K562 (cell line): ENCODE data around the gene CPT1B. TPM values are rescaled to one million over a fixed set of nuclear protein-coding genes. Genes with fewer than 3 reads are reported as not detected.
A peak's percentile ranks its signal among the peaks of the same experiment; 100 is the strongest.

Experiments used
- ATAC-seq: fragments of 200-7000 bp; cut with Tn5 transposase; 3 replicates; pipeline ENCODE4 v1.9.1; 2020; ENCODE audit warnings: moderate library complexity
- BruUV-seq: library from RNA; stranded (reverse); fragments of 400-500 nt; replicated peaks from 2 replicates; lab custom pipeline; 2021; lab: Mats Ljungman, UMichigan
- CTCF ChIA-PET: fragments of 300-600 bp; formaldehyde crosslinking; extraction: SDS; loops from one replicate; lab custom pipeline; 2021; ENCODE audit warnings: low intra/inter-chr PET ratio; lab: Yijun Ruan, JAX
- POLR2A ChIA-PET: fragments of 300-600, 350-650 bp; sonication (Branson Sonifier 250); formaldehyde crosslinking; extraction: SDS; loops from one replicate; lab custom pipeline; 2021; ENCODE audit warnings: antibody characterized with exemption, inconsistent platforms; lab: Yijun Ruan, JAX
- DNase-seq, 4 experiments: peaks; one replicate each; pipeline versions ENCODE4 v3.0.0 to v3.0.0-alpha.2; 2011 to 2018; ENCODE audit warnings: low spot score in 3 of 4, mixed read lengths in 3 of 4; ENCODE audit errors: extremely low read depth in 1 of 4
- FAIRE-seq: peaks from 2 replicates; lab custom pipeline; 2011; peaks lifted over from hg19 to GRCh38; lab: Jason Lieb, UNC
- H2AFZ ChIP-seq: 2 replicates; pipeline ENCODE4 v1.6.0; 2011; ENCODE audit warnings: low read depth, low read length, control low read depth, inconsistent platforms
- H3K27ac ChIP-seq: fragments of 200-600 bp; 3 replicates; pipeline ENCODE4 v1.8.0; 2011; ENCODE audit warnings: low read depth, mild to moderate bottlenecking, control low read depth, inconsistent platforms, low read length, moderate library complexity, mixed read lengths; ENCODE audit errors: extremely low read depth
- H3K27me3 ChIP-seq, 2 experiments: fragments of 300-600 bp in 1 of 2; 2 replicates in 1 of 2; 3 replicates in 1 of 2; pipeline versions ENCODE4 v1.6.0 to v1.8.0; 2011; ENCODE audit warnings: inconsistent platforms in 2 of 2, low read length in 2 of 2, mild to moderate bottlenecking in 1 of 2, mixed read lengths in 1 of 2, moderate library complexity in 1 of 2; ENCODE audit not compliant: control insufficient read depth in 2 of 2, insufficient read depth in 2 of 2
- H3K36me3 ChIP-seq: fragments of 300-600 bp; 3 replicates; pipeline ENCODE4 v1.8.0; 2011; ENCODE audit warnings: mild to moderate bottlenecking, low read length, inconsistent platforms; ENCODE audit not compliant: control insufficient read depth, insufficient read depth
- H3K4me1 ChIP-seq, 2 experiments: fragments of 200-600 bp in 1 of 2; replicated peaks in 1 of 2; 2 replicates in 1 of 2; 3 replicates in 1 of 2; pipeline versions ENCODE4 v1.5.1 to v1.8.0; 2011; ENCODE audit warnings: inconsistent platforms in 2 of 2, low read length in 2 of 2, mild to moderate bottlenecking in 1 of 2, mixed read lengths in 1 of 2, moderate library complexity in 1 of 2; ENCODE audit not compliant: control insufficient read depth in 2 of 2, insufficient read depth in 2 of 2
- H3K4me2 ChIP-seq: 2 replicates; pipeline ENCODE4 v1.6.1; 2011; ENCODE audit warnings: low read length, control low read depth, inconsistent platforms, mixed read lengths; ENCODE audit not compliant: insufficient read depth
- H3K4me3 ChIP-seq: fragments of 200-600 bp; sonication (generic), shearing (Covaris generic); 2 replicates; pipeline ENCODE4 v1.5.1; 2016; ENCODE audit warnings: control low read depth, inconsistent platforms
- H3K79me2 ChIP-seq: fragments of 200-600 bp; 3 replicates; pipeline ENCODE4 v1.8.0; 2011; ENCODE audit warnings: low read length, inconsistent platforms; ENCODE audit not compliant: control insufficient read depth, insufficient read depth
- H3K9ac ChIP-seq, 2 experiments: 2 replicates each; pipeline versions ENCODE4 v1.6.0 to v1.6.1; 2011; ENCODE audit warnings: low read depth in 2 of 2, low read length in 2 of 2, control low read depth in 1 of 2, inconsistent platforms in 1 of 2, mild to moderate bottlenecking in 1 of 2, mixed read lengths in 1 of 2; ENCODE audit not compliant: insufficient read depth in 1 of 2
- H3K9me1 ChIP-seq: one replicate; pipeline ENCODE4 v1.6.0; 2011; ENCODE audit warnings: inconsistent platforms, mild to moderate bottlenecking, low read length, moderate library complexity; ENCODE audit not compliant: control insufficient read depth, insufficient read depth
- H3K9me3 ChIP-seq: replicated peaks from 2 replicates; pipeline ENCODE4 v1.5.1; 2011; ENCODE audit warnings: low read depth, low read length, inconsistent platforms; ENCODE audit not compliant: control insufficient read depth, insufficient read depth
- H4K20me1 ChIP-seq: replicated peaks from 2 replicates; pipeline ENCODE4 v1.6.1; 2011; ENCODE audit warnings: low read length, inconsistent platforms, mixed read lengths; ENCODE audit not compliant: control insufficient read depth, insufficient read depth
- FOXJ2 ChIP-seq: fragments of 200-800 bp; sonication (Bioruptor generic); IDR thresholded peaks from 2 replicates; pipeline ENCODE4 v1.6.1; 2016; ENCODE audit warnings: missing genetic modification characterization, missing compliant biosample characterization
- FOXM1 ChIP-seq, 2 experiments: fragments of 450-650 bp in 1 of 2; sonication (generic) in 1 of 2; formaldehyde crosslinking in 1 of 2; IDR thresholded peaks; 2 replicates each; pipeline versions ENCODE4 v1.6.1 to v1.9.0; 2017 to 2022; ENCODE audit warnings: low read depth in 2 of 2, mild to moderate bottlenecking in 2 of 2, missing genetic modification reagents in 1 of 2, moderate library complexity in 1 of 2
- KLF13 ChIP-seq: fragments of 450-650 bp; IDR thresholded peaks from 2 replicates; pipeline ENCODE4 v1.6.1; 2016; ENCODE audit warnings: missing genetic modification characterization, low read depth, mild to moderate bottlenecking, missing compliant biosample characterization, moderate library complexity, borderline replicate concordance
- SRSF9 ChIP-seq: fragments of 200-400 bp; formaldehyde crosslinking; IDR thresholded peaks from 2 replicates; pipeline ENCODE4 v1.6.1; 2017; ENCODE audit warnings: low read depth, low read length, borderline replicate concordance
- ZNF174 ChIP-seq: fragments of 250-450 bp; sonication (Bioruptor Pico); IDR thresholded peaks from 2 replicates; pipeline ENCODE4 v1.4.0; 2020; ENCODE audit warnings: mild to moderate bottlenecking
- WGBS: fragments of 100-300 bp; shearing (Covaris generic); methylation state at CpG from one replicate; pipeline ENCODE4 v1.1.6; 2016; ENCODE audit warnings: low coverage, mixed read lengths; ENCODE audit not compliant: insufficient coverage; ENCODE audit errors: missing lambda C conversion rate; 5-methylcytosine and 5-hydroxymethylcytosine counted together
- in situ Hi-C: fragments of 300-500 bp; cut with MboI; formaldehyde crosslinking; loops from 4 replicates; pipeline ENCODE4 v1.15.0; 2018; ENCODE audit warnings: inconsistent platforms, mixed read lengths
- intact Hi-C: fragments of 100-400 bp; cut with micrococcal nuclease; formaldehyde crosslinking; loops from 2 replicates; pipeline ENCODE4 v1.14.2; 2022
- polyA plus RNA-seq, 8 experiments: library from polyadenylated mRNA; depleted of rRNA in 4 of 8; stranded (reverse) in 5 of 8; unstranded in 3 of 8; fragments of >200 nt; fragmentation: Nextera tagmentation in 2 of 8; fragmentation: Illumina TruSeq in 1 of 8; extraction: Ambion mirVana in 2 of 8; extraction: Trizol in 1 of 8; gene quantifications; 2 replicates each; pipeline versions ENCODE4 v1.2.1 to v1.2.3, GENCODE V29; 2011 to 2014; ENCODE audit warnings: inconsistent platforms in 1 of 8, missing spikeins in 1 of 8
- total RNA-seq, 7 experiments: library from RNA; depleted of rRNA in 6 of 7; stranded (reverse); fragments of >200 nt in 6 of 7; fragmentation: Illumina TruSeq in 2 of 7; extraction: Trizol in 2 of 7; gene quantifications; 2 replicates each; pipeline versions ENCODE4 v1.2.1 to v1.2.3, GENCODE V29; 2011 to 2021; ENCODE audit warnings: low replicate concordance in 1 of 7
- TF ChIP-seq, protein P1 (sequence below): fragments of 250-450 bp; sonication (Bioruptor Pico); IDR thresholded peaks from 2 replicates; pipeline ENCODE4 v1.8.0; 2022; ENCODE audit warnings: moderate library complexity, mild to moderate bottlenecking, inconsistent platforms

Gene CPT1B
- total and polyA plus RNA-seq, 9 of the 15 experiments (the other 6 are each of a cell fraction or from before 2014, with no cell fraction given) = 0.35 to 6.1 (median 2.6) TPM

DNA sequence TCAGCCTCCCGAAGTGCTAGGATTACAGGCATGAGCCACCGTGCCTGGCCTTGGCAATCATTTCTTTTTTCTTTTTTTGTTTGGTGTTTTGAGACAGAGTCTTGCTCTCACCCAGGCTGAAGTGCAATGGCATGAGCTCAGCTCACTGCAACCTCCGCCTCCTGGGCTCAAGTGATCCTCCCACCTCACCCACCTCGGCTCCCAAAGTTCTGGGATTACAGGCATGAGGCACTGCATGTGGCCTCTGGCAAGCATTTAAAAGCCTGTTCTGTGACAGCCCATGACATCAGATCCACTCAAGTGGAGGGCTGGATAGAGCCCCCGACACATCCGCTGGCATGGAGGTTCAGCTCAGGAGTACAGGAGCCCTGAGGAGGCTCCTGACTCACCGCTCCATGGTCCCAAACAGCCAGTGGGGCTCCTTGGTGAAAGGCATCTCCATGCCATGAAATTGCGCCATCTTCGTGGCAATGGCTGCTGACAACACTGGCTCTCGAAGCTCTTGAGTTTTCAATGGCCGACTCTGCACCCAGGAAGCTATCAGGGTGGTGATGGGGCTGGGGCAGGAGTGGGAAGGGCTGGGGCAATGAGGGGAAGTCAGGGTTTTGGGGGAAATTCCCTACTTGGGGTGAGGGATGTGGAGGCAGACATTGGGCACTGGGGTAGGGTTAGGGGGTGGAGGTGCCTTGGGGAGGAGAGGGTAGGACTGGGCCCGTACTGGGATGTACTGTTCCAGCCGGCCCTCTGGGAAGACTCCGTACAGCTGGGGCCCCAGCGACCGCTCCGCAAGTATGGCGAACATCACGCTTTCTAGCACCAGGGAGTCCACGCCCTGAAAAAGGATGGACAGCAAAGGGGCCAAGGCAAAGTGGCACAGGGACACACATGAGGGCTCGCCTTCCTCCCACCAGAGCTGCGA lies 3.1 kb upstream of the CPT1B start:
- ATAC-seq (no peak), DNase-seq (no peak), FAIRE-seq (no peak)
- Histone ChIP-seq H3K27me3 (no peaks in the 10 kb centered on the region), H2AFZ (peak overlapping the region; percentile 92; the same call in 1 of the 2 replicates), H3K36me3 (no peaks in the 10 kb centered on the region; the same call in 2 of the 3 replicates), H3K4me1 (peaks cover 14 to 31% of the 10 kb centered on the region in 2 experiments; a peak in 4 of 5 replicates), H3K79me2 (peaks cover 6% of the 10 kb centered on the region; the same call in 2 of the 3 replicates), H3K9me1 (no peaks in the 10 kb centered on the region), H3K4me3 (peak overlapping the region; percentile 77), H3K9ac (peak overlapping the region; percentile 93 to 97), H4K20me1 (no peaks in the 10 kb centered on the region), H3K9me3 (no peaks in the 10 kb centered on the region), H3K27ac (no peak overlapping the region), H3K4me2 (peak overlapping the region; percentile 84)
- WGBS = 93% methylated on average over 13 of the region's 22 CpGs
- BruUV-seq = TSS peak; percentile 72
- CTCF ChIA-PET = no interaction called here
- in situ Hi-C loops (no loop called here), intact Hi-C loops (no loop called here)
- POLR2A ChIA-PET = interaction anchor here (0.6 kb wide), 1 partner anchor 423 kb away, joined by 3 read pairs; no protein-coding TSS in a partner anchor
- TF ChIP-seq FOXJ2 (tag) = no peak
- no peak for TF ChIP-seq FOXM1 (IDR thresholded peaks at IDR 0.05; ENCODE audit: low read depth)
- TF ChIP-seq FOXM1 (CRISPR knock-in tag; IDR thresholded peaks at IDR 0.05; ENCODE audit: low read depth) = no peak
- TF ChIP-seq, protein P1, sequence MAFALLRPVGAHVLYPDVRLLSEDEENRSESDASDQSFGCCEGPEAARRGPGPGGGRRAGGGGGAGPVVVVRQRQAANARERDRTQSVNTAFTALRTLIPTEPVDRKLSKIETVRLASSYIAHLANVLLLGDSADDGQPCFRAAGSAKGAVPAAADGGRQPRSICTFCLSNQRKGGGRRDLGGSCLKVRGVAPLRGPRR (CRISPR knock-in tag) = no peak
- TF ChIP-seq SRSF9 = no peak
- TF ChIP-seq KLF13 = no peak
- TF ChIP-seq ZNF174 (CRISPR knock-in tag) = no peak
